Kidney glomerular epithelial cell (primary cell): ENCODE results near the gene MCC.
"Not testable (repeated sequence)": the region's sequence is repeated elsewhere in the genome, so short reads cannot be mapped to it uniquely, and the experiment has no call there.

Experiments used
- DNase-seq: peaks from one replicate; lab custom pipeline; 2025; lab: John Stamatoyannopoulos, UW

MCC gene

DNA sequence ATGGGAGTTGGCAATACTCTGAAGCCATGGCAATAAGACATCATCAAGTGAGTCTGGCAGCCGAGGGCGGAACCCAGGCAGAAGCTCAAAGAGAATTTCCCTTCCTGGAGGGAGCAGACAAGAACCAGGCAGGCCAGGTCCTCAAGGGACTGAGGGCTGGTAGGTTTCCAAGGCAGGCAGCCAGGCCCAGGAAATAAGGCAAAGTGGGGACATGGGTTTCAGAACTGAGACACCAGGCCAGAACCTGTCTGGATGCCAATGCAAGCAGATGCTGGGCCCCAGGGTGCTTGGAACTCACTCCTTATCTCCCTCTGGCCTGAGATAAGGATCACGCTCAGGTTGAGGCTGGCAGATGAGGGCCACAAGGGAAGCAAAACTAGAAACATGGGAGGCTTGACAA lies 62.3 kb downstream of the MCC start:
- no peak for DNase-seq

DNA sequence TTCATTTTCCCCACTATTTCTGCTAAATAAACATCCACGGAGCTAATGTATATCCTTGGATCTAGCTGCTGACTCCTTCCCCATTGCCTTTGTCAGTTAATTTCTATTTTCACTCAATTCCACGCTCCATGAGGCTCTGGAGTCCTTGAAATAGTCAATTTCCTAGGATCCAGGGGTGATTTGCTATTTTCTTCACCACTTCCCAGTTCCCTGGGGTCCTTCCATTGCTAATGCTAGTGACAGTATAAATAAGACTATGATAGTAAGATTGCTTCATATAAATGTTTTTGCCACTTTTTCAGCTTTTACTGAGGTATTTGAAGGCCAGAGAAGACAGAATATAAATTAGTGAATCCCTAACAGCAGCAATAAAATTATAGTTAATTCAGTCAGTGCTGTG lies 66.6 kb downstream of the MCC start:
- no peak for DNase-seq

DNA sequence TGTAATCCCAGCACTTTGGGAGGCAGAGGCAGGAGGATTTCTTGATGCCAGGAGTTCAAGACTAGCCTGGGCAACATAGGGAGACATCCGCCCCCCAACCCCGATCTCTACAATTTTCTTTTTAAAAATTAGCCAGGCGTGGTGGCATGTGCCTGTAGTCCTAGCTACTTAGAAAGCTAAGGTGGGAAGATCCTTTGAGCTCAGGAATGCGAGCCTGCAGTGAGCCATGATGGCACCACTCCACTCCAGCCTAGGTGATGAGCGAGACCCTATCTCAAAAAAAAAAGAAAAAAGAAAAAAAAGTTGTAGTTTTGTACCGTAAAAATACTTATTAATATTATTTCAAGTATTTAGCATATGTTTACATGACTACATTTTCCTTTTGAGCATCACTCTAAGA lies 82.7 kb downstream of the MCC start:
- no peak for DNase-seq

DNA sequence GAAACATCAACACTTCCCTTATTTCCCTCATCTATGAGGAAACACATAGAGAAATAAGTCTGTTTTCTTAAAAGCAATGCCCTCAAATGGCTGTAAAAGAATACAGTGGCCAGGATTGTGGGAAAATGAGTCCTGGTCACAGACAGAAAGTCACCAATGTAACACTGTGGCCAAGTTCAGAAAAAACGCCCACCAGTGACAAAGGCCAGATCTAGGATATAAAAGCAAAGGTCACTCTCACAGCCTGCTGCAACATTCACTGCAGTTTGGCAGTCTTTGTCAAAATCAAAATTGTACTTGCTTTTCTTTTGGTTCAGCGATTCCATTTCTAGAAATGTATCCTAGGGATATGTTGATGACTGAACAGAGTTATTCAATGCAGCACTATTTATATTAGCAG lies 84.0 kb downstream of the MCC start:
- DNase-seq, result no peak

DNA sequence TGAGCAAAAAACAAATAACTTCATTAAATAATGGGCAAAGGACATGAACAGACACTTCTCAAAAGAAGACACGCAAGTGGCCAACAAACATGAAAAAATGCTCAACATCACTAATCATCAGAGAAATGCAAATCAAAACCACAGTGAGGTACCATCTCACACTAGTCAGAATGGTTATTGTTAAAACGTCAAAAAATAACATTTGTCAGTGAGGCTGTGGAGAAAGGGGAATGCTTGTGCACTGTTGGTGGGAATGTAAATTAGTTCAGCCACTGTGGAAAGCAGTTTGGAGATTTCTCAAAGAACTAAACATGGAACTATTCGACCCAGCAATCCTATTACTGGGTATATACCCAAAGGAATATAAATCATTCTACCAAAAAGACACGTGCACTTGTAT lies 90.3 kb downstream of the MCC start:
- not testable (repeated sequence) for DNase-seq

GRCh38 chr5:113397046-113397445 lies 91.2 kb downstream of the MCC start:
- no peak for DNase-seq

- no peak for DNase-seq
Measured at GRCh38 chr5:113394658-113395057, 93.6 kb downstream of the MCC start.

DNA sequence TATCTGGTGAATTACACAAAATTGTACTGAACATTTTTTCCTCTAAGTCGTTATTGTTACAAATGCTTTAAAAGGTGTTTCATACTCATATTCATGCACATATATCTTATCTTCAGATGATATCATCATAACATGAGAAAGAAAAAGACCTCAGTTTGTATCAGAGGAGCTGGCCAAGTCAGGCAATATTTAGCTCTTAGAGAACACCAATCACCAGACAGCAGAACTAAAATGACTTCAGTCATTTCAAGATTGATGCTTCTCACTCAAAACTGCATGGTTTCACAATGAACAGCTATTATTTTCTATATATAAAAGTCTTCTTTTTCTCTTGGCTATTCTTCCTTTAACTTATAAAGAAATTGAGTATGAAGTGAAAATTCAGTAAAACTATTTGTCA lies 98.0 kb downstream of the MCC start:
- no peak for DNase-seq

- DNase-seq, result no peak
Measured at GRCh38 chr5:113389116-113389515, 99.1 kb downstream of the MCC start.

DNA sequence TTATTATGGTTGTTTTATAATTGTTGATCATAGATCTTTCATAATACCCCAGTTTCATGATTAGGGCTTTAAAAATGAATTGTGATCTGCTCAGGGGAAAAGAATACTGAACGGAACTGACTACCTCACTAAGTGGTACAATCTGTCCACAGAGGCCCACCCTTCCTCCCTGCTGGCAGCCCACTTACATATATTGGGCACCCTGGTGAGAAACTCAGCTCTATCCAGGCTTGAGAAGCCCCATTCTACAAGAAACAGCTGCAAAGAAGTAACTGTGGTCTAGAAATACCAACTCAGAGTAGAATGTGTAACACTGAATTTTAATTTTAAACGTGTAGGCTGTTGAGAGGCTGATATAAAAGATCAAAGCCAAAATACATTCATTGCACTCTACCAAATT lies 100.4 kb downstream of the MCC start:
- DNase-seq, result no peak

GRCh38 chr5:113384782-113385285 lies 103.4 kb downstream of the MCC start:
- no peak for DNase-seq

DNA sequence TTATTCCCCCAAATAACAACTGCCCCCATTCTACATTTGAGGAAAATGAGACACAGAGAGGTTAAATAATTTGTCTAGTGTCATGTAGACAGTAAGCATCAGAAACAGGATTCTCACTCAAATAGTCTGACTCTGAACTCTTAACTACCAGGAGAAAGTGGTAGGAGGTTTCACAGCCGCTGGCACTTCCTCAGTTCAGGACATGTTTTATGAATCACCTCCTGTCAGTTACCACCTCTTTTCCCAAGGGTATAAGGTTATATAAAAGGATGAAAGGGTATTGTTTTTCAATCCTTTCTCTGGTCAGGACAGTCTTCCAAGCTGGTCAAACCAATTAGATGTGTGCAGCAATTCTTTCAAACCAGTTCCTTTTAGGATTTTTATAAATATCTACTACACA lies 105.5 kb downstream of the MCC start:
- no peak for DNase-seq

DNA sequence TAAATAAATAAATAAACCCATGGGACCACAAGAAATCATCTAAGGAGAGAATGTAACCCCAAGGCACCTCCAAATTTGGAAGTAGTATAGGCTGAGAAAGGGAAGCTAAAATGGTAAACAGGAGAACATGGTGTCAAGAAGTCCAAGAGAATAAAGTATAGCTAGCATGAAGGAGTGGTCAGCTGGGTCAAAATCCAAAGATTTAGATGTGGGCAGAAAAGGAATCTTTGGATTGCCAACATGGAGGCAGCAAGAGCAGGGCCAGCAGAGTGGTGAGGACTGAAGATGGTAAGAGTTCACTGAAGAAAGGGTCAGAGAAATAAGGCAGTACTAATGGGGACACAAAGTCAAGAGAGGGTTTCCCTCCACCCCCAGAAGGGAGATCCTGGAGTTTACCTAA lies 106.5 kb downstream of the MCC start:
- DNase-seq, result no peak

- DNase-seq, result no peak
Measured at GRCh38 chr5:113380807-113381326, 107.4 kb downstream of the MCC start.

DNA sequence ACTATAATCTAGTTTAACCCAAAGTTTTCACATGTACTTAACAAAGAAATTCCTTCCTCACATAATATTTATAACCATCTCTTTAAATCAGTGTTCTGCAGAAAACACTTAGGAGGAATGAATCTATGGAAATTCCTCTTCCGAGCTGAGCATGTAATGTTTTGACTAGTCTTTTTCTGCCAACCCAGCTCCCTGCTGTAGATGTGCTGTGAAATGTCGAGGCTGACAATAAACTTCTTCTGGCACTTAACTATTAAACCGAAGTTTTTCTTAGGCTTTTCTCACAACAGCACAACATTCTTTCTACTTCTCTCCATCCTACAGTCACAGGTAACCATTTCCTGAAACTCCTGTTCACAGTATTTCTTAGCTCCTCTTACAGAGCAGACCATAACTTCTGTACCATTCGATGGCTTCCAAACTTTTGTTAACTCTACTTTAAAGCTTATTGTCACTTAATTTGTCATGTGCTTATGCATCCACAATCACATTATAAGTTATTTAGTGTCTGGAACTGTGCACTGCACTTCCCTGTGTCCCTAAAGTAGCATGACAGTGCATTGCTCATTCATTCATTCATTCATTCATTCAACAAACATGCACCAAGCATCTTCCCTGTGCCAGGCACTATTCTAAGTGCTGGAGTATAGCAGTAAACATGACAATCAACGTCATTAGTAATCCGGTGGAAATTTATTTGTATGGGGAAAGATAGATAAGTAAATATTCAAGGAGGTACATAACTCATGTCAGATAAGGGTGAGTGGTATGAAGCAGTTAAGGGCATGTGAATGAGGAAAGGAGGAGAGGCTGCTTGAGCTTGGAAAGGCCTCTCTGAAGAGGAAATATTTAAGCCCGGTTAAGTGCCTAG lies 108.1 kb downstream of the MCC start:
- DNase-seq, result no peak

DNA sequence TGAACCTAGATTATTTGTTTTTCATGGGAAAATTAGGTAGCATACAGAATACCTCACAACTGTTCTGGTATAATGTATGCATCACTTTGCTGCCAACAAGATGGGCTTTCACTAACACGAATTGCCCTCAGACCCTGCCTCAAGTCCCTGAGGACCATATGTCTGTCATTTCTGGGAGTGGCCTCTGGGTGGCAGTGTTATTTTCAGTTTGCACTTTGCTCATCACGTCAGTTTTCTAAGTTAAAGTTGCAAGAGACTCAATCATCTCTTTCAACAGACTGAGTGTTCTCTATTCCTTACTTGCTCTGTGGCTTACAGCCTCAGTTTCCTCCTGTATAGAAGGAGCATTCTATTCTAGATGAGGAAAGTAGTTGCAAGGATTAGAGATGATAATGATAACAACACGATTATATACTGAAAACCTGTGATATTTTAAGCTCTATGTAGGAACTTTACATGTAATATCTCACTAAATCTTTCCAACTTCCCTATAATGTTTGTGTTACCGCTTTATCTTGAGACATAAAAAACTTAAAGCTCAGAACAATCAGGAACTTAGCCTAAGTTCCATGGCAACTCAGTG lies 109.2 kb downstream of the MCC start:
- DNase-seq, result peak; percentile 15

DNA sequence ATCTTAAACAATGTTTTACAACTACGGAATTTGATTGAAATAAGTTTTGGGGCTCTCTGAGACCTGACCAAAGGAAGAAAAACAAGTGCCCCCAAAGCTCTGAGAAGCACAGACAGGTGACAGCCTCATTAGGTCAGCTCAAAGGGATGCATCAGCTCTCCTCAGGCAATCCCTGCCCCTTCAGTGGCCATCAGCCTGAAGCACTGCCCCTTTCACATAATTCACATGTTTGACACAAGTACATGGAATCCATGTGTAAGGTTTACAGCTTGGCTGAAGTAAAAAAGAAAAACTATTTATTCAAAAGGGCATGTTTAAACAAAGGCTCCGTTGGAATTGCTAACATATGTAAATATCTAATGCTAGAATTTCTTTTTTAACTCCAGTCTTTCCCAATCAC lies 109.7 kb downstream of the MCC start:
- no peak for DNase-seq

DNA sequence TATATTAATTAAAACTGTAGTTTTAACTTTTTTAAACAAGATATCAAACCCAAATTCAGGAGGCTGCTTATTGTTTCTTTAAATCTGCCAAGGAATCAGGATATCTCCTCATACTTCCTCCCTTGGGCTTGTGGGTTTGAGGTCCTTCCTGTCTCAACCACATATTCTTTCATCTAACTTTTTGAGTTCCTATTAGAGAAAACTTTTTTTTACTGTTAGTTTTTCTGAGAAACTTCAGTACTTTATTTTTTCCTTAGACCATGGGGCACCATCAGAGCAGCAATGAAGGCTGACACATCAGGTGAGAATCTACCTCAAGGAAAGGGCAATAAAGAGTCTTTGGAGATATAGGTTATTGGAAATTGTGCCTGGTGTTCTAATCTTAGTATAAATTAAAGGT lies 110.2 kb downstream of the MCC start:
- DNase-seq, result no peak

GRCh38 chr5:113376640-113377039 lies 111.6 kb downstream of the MCC start:
- no peak for DNase-seq

DNA sequence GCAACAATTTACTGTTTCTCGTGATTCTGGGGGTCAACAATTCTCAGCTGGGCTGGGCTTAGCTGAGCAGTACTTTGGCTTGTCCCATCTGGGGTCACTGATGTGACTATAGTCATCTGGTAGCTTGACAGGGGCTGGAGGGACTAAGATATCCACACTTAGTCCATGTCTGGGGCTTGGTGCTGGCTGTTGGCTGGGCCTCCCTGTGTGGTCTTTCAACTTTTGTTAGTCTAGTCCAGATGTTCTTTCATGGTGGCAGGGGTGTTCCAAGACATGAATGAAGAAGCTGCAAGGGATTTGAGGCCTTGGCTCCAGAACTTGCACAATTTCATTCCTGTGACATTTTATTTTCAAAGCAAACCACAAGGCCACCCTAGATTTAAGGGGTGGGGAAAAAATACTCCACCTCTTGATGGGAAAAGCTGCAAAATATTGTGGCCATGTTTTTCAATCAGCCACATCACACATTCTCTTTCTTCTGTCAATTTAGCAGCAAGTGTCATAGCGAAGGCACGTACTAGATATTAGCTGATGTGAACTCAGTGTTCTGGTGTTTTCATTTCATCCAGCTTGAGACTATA lies 112.7 kb downstream of the MCC start:
- DNase-seq, result no peak

DNA sequence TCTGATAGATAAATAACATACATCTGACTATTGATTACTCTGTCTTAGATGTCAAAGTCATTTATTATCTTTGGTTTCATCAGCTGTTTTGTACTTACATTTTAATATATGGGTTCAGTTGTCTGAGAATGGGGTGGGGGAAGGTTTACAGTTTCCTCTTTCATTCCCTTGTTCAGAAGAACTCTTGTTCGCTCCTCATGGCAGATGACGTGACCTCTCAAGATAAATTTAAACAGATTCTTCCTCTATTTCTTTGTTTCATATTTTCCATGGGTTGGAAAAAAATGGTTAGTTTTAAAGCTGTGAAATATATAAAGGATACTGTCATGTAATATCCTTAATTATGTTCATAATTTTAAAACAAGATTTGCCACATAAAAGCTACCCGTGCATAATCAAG lies 114.8 kb downstream of the MCC start:
- no peak for DNase-seq

DNA sequence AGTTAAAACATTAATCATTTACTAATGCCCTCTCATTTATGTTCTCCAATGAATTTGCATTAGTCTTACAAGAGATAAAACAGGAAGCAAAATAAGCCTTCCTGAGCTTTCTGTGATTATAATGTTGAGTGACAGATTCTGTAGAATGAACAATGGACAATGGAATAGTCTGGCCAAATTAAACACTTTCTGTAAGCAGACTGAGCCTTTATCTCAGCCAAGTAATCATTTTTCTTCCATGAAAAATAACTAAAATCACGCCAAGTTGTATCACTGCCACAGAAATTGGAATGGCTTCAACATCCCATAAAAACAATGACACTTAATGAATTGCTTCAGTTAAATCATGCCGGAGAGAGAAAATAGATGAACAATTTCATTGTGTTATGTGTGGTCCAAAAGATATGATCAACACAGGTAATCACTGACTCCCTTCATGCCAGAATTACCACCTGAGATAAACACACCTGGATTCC lies 116.5 kb downstream of the MCC start:
- no peak for DNase-seq

GRCh38 chr5:113367586-113367985 lies 120.7 kb downstream of the MCC start:
- no peak for DNase-seq
